ENCODE data around the gene TEC. TPM values are rescaled to one million over a fixed set of nuclear protein-coding genes. Genes with fewer than 3 reads are reported as not detected.
"Not testable (repeated sequence)": the region's sequence is repeated elsewhere in the genome, so short reads cannot be mapped to it uniquely, and the experiment has no call there.

The TEC gene
- polyA plus RNA-seq (ENCODE audit: insufficient read length in 3 of 3) = 1 to 10 TPM; 3.7 to 4.9 (median 4.0) TPM

GRCh38 chr4:48268956-48269860, at the start of gene TEC:
Gene TEC, minus strand, starts transcription at chr4:48269838. Its CDS starts 41,224 bp downstream, at chr4:48228614.
- DNase-seq (ENCODE audit: low read depth in 3 of 3, low spot score in 2 of 3) = peak in 1 of 3 donors; percentile 17

DNA sequence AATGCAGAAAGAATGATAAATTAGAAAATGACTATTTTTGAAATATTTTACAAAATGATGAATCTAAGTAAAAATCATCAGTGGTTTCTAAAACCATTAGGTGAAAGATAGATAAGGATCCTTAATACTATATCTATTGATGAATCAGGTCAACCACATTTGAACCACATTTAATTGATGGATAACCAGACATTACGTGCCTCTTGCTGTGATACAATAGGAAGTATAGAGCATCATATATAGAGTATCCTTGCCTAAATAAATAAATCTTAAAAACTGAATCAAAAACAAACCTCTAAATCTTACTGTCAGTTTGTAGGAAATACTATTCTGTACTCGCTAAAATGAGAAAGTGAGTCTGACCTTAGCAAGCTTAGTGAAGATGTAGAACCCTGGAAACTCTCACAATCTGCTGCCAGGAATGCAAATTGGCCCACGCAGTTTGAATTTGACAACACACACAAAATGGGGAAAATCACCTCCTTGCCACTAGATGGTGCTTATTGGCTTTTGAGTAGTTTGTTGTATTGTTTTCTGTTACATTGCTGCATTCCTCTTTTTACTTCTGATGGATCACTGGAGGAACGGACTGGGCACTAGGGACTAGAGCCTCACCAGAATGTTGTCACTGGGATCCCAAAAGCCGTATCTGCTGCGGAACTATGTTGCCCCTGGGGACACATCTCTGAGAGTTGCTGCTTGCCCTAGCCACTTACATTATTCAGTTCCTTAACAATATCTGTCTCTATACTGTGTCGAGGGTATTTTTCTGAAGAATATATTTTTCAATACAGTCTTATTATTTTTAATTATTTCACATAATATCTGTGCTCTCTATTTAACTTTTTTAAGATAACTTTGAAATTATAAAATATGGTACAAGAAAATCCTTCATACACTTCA, 46.3 kb upstream of the TEC start:
- no peak for DNase-seq (ENCODE audit: low read depth in 3 of 3, low spot score in 2 of 3)

GRCh38 chr4:48314746-48315145, 45.1 kb upstream of the TEC start:
- not testable (repeated sequence) for DNase-seq (ENCODE audit: low read depth in 3 of 3, low spot score in 2 of 3)

GRCh38 chr4:48311896-48312295, 42.3 kb upstream of the TEC start:
- no peak for DNase-seq (ENCODE audit: low read depth in 3 of 3, low spot score in 2 of 3)

DNA sequence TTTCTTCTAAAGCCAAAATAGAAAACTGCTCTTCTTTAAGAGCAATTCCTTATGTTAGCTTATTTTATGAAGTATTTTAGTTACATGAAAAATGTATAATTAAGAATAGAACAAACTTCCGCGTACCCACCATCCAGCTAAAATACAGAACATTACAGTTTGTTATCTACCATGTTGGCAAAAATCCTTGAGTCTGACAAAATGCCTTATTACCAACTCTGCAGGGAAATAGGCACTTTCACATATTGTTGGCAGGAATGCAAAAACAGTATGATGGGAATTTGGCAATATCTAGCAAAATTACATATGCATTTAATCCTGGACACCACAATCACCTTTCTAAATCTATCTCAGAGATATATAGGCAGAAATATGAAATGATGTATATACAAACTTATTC, 39.3 kb upstream of the TEC start:
- DNase-seq (ENCODE audit: low read depth in 3 of 3, low spot score in 2 of 3) = no peak

DNA sequence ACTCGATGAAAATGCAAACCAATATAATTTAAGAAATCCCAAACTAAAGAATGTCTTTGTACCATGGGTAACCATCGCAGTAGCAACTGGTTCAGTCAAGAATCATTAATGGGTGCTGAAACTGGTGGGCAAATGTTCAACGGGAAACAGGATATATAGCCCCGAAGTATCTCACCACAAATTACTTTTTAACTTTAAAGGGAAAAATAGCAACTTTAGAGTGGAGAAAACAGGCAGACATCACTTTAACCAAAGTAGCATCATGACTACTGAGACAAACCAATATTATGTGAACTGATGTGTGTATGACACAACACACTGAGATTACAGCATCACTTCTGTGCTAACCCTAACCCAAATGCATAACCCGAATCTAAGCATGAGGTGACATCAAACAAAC, 37.9 kb upstream of the TEC start:
- no peak for DNase-seq (ENCODE audit: low read depth in 3 of 3, low spot score in 2 of 3)

- DNase-seq (ENCODE audit: low read depth in 3 of 3, low spot score in 2 of 3) = no peak
These were observed 35.9 kb upstream of the TEC start for GRCh38 chr4:48305508-48305907.

- no peak for DNase-seq (ENCODE audit: low read depth in 3 of 3, low spot score in 2 of 3)
These were observed 30.4 kb upstream of the TEC start for GRCh38 chr4:48300004-48300403.

DNA sequence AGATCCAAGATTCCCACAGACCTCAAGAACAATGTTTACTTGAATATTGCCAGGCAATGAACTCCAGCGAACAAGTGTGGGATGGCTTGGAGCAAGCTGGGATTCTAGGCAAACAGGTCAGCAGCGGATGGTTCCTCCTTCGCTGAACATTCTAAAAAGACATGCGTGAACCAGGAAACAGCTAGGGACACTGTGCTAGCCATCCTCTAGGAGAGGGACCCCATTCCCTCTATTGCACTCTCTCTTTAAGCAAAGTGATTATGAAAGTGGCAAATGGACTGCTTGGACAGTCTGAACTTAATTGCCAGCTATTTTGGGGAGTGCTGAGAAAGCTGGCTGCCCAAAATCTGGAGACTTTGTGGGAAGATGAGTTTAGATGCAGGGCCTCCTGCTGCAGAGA, 29.9 kb upstream of the TEC start:
- no peak for DNase-seq (ENCODE audit: low read depth in 3 of 3, low spot score in 2 of 3)

DNA sequence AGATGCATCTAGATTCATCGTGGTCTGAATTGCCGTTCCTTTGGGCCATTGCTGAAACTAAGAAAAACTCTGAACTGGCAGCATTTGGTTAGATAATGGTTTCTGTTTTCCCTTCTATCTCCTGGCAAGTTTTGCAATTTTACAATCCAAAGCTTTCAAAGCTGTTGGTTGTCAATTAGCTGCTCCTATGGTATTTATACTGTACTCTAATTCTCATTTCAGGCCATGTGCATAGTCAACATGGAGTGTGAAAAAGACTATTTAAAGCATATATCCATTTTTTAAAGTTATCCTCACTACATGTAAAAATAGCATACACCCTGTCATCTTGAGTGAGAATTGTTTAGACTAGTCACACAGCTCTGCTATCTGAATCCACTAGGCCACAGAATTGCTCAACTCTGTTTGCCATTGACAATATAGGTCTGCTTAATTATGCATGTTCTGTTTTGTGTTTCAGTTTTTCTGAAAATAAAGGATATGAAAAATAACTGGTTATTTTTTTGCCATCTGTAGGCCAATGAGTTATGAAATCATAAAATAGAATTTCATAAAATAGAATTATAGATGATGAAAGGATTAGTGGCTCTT, 27.7 kb upstream of the TEC start:
- DNase-seq (ENCODE audit: low read depth in 3 of 3, low spot score in 2 of 3) = no peak

DNA sequence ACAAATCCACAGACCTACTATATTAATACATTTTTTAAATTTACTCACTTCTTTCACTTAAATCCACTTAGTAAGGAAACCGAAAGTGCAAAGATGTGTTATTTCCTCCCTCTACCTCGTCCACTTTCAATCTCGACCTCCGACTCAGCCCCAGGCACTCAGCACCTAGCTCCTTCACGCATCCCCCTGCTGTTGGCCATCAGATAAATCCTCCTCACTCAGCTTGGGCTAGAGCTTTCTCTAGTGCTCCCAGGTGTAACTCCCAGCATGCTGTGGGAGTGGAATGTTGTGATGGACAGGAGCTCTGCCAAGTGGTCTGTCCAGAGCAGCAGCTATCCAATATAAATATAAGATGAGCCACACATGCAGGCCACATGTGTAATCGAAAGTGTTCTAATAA, 26.7 kb upstream of the TEC start:
- no peak for DNase-seq (ENCODE audit: low read depth in 3 of 3, low spot score in 2 of 3)

DNA sequence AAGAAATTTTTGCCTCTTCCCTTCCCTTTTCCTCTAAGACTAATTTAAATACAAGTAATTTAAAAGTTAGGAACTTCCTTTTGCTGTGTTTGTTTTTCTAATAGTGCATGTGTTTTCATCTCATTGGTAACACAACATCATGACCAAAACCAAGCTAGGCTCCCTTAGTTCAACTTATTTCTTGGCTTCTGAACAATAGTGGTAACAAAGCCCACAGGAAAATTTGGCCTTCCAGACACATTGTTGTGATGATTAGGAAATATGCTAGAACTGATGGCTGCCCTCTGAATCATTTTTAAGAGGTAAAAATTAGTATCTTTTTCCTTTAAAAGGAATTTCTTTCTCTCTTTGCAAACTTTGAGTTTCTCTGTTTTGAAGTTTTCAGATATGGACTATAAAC, 25.5 kb upstream of the TEC start:
- DNase-seq (ENCODE audit: low read depth in 3 of 3, low spot score in 2 of 3) = no peak

DNA sequence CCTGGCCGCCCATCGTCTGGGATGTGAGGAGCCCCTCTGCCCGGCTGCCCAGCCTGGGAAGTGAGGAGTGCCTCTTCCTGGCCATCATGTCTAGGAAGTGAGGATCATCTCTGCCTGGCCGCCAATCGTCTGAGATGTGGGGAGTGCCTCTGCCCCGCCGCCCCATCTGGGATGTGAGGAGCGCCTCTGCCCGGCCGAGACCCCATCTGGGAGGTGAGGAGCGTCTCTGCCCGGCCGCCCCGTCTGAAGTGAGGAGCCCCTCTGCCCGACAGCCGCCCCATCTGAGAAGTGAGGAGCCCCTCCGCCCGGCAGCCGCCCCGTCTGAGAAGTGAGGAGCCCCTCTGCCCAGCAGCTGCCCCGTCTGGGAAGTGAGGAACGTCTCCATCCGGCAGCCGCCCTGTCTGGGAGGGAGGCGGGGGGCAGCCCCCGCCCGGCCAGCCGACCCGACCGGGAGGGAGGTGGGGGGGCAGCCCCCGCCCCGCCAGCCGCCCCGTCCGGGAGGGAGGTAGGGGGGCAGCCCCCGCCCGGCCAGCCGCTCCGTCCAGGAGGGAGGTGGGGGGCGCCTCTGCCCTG, 22.7 kb upstream of the TEC start:
- not testable (repeated sequence) for DNase-seq (ENCODE audit: low read depth in 3 of 3, low spot score in 2 of 3)

DNA sequence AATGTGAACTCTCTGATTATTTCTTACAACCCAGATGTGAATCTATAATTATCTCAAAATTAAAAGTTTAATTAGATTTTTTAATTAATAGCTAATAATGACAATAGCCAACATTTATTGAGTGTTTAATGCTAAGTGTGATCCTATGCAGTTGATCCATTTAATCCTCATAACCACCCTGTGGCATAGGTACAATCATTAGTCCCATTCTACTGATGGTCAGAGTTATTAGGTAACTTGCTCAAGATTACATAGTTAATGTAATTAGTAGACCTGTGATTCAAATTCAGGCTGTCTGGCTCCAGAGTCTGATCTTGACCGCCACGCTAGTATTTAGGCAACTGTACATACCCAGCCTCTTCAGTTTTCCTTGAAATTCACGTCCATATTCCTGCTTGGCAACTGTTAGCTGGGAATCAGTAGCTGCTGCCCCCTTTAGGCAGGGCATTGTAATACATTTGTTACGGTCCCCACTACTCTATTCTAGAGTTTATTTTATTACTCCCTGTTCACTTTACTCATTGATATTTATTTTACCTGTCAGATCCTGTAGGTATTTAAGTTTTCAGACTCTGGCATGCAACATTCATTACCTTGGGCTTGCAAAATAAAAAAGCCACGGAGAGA, 20.6 kb upstream of the TEC start:
- DNase-seq (ENCODE audit: low read depth in 3 of 3, low spot score in 2 of 3) = no peak

DNA sequence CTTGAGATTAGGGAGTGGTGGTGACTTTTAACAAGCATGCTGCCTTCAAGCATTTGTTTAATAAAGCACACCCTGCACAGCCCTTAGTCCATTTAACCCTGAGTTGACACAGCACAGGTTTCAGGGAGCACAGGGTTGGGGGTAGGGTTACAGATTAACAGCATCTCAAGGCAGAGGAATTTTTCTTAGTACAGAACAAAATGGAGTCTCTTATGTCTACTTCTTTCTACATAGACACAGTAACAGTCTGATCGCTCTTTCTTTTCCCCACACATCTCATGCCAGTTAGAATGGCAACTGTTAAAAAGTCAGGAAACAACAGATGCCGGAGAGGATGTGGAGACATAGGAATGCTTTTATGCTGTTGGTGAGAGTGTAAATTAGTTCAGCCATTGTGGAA, 16.4 kb upstream of the TEC start:
- not testable (repeated sequence) for DNase-seq (ENCODE audit: low read depth in 3 of 3, low spot score in 2 of 3)

GRCh38 chr4:48285640-48286039, 16.0 kb upstream of the TEC start:
- DNase-seq (ENCODE audit: low read depth in 3 of 3, low spot score in 2 of 3) = not testable (repeated sequence)

GRCh38 chr4:48275686-48276085, 6.0 kb upstream of the TEC start:
- no peak for DNase-seq (ENCODE audit: low read depth in 3 of 3, low spot score in 2 of 3)

- no peak for DNase-seq (ENCODE audit: low read depth in 3 of 3, low spot score in 2 of 3)
These were observed 5.6 kb upstream of the TEC start for GRCh38 chr4:48275247-48275646.

GRCh38 chr4:48271626-48272025, 2.0 kb upstream of the TEC start:
- DNase-seq (ENCODE audit: low read depth in 3 of 3, low spot score in 2 of 3) = no peak

- DNase-seq (ENCODE audit: low read depth in 3 of 3, low spot score in 2 of 3) = no peak
These were observed 1.4 kb upstream of the TEC start for GRCh38 chr4:48270951-48271473.

All from right renal cortex interstitium (tissue), 3 donors.